HepG2 (cell line): ENCODE results near the gene PATL1.

Experiments
- CHD4 ChIP-seq: fragments of 200-600 bp; sonication (generic); IDR thresholded peaks from 2 replicates; pipeline ENCODE4 v1.7.0; 2017; ENCODE audit warnings: mild to moderate bottlenecking, low read length, borderline replicate concordance
- E2F5 ChIP-seq: sonication (generic); formaldehyde crosslinking; conservative IDR thresholded peaks from 2 replicates; pipeline ENCODE4 v1.4.0; 2020; ENCODE audit warnings: missing genetic modification reagents
- EZH2 ChIP-seq: conservative IDR thresholded peaks from 2 replicates; pipeline ENCODE4 v1.6.1; 2012; ENCODE audit warnings: mild to moderate bottlenecking, low read depth, low read length, moderate library complexity
- FOXA1 ChIP-seq, 2 experiments: fragments of 450-650 bp in 1 of 2; sonication (generic) in 1 of 2; formaldehyde crosslinking in 1 of 2; IDR thresholded peaks; 2 replicates each; pipeline versions ENCODE4 v1.4.0 to v1.6.1; 2016 to 2020; ENCODE audit warnings: missing genetic modification reagents in 1 of 2
- TSC22D2 ChIP-seq: sonication (generic); formaldehyde crosslinking; IDR thresholded peaks from 2 replicates; pipeline ENCODE4 v1.5.1; 2020; ENCODE audit warnings: missing genetic modification reagents, mild to moderate bottlenecking, borderline replicate concordance
- UBTF ChIP-seq: sonication (generic); formaldehyde crosslinking; IDR thresholded peaks from 2 replicates; pipeline ENCODE4 v1.4.0; 2020; ENCODE audit warnings: mild to moderate bottlenecking, missing genetic modification reagents
- TF ChIP-seq, protein P1 (sequence below): sonication (generic); formaldehyde crosslinking; IDR thresholded peaks from 2 replicates; pipeline ENCODE4 v1.8.1; 2023; ENCODE audit warnings: mild to moderate bottlenecking, missing genetic modification reagents

GRCh38 chr11:59710136-59710847 is 41.5 kb upstream of the PATL1 start:
- TF ChIP-seq EZH2 = no peak
- no peak for TF ChIP-seq UBTF (CRISPR knock-in tag)
- TF ChIP-seq, protein P1, sequence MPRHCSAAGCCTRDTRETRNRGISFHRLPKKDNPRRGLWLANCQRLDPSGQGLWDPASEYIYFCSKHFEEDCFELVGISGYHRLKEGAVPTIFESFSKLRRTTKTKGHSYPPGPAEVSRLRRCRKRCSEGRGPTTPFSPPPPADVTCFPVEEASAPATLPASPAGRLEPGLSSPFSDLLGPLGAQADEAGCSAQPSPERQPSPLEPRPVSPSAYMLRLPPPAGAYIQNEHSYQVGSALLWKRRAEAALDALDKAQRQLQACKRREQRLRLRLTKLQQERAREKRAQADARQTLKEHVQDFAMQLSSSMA (CRISPR knock-in tag) = no peak
- no peak for TF ChIP-seq TSC22D2
- no peak for TF ChIP-seq FOXA1 (IDR thresholded peaks at IDR 0.05)
- no peak for TF ChIP-seq FOXA1 (CRISPR knock-in tag; IDR thresholded peaks at IDR 0.05)
- TF ChIP-seq E2F5 = no peak
- TF ChIP-seq CHD4 = no peak
